Posterior cingulate gyrus (tissue), 11 donors: ENCODE results near the gene ADIG.
A peak's percentile ranks its signal among the peaks of the same experiment; 100 is the strongest.
"Not testable (repeated sequence)": the region's sequence is repeated elsewhere in the genome, so short reads cannot be mapped to it uniquely, and the experiment has no call there.

Experiments
- DNase-seq, 10 donors: peaks; one replicate each; pipeline versions ENCODE4 v3.0.0 to v3.0.0-alpha.2; 2020 to 2021; ENCODE audit warnings: mixed read lengths in 3 of 10
- intact Hi-C: fragments of 100-400 bp; cut with DNase I; formaldehyde crosslinking; loops from one replicate; pipeline ENCODE4 v1.15.1; 2023

Gene ADIG

DNA sequence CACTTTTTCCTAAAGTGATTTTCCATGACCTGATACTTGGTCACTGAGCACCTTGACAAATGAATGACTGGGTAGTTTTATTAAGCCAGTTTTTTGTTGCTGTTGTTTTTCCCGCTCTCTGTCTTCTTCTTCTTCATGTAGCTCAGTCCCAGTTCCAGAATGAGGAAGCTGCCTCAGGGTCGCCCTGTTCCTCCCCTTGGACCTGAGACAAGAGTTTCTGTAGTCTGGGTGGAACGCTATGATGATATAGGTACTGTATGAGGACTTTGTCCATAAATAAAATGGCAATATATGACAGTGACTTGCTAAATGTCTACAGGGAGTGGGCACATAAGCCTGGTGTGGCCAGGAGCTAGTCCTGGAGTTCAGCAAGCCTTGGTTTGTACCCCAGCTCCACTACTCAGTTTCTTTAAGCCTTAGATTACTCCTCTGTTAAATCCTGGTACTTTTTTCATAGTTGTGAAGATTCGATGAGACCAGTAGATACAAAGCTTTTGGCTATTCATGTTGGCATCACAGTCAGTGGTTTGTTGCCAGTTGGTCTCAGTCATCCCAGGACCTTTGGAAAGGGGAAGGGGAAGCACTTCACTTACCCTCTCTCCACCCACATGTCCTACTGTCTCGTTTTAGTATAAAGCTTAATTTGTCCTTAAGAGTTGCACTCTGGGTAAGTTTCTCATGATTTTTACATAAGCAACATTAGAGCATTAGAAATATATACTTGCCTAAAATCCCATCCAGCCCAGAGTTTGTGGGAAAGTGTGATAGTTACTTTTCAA, 11.1 kb upstream of the ADIG start:
- no peak for DNase-seq
- intact Hi-C loops, result no loop called here

DNA sequence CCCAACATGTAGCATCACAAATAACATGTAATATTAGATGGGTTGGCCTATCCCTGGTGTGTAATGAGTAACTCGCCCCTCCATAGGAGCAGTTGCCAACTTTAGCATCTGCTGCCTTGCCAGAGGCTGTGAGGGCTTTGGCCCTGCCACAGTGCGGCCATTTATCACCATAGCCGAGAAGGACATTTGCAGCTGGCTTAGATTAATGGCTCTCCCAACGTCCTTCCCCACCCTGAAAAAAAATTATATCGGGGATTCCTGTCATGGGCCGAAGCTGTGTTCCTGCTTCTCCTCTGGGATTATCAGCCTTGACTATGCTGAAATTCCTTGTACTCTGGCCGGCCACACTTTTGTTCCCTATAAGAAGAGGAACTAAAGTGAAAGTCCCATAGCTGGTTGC, 7.6 kb upstream of the ADIG start:
- intact Hi-C loops, result no loop called here

DNA sequence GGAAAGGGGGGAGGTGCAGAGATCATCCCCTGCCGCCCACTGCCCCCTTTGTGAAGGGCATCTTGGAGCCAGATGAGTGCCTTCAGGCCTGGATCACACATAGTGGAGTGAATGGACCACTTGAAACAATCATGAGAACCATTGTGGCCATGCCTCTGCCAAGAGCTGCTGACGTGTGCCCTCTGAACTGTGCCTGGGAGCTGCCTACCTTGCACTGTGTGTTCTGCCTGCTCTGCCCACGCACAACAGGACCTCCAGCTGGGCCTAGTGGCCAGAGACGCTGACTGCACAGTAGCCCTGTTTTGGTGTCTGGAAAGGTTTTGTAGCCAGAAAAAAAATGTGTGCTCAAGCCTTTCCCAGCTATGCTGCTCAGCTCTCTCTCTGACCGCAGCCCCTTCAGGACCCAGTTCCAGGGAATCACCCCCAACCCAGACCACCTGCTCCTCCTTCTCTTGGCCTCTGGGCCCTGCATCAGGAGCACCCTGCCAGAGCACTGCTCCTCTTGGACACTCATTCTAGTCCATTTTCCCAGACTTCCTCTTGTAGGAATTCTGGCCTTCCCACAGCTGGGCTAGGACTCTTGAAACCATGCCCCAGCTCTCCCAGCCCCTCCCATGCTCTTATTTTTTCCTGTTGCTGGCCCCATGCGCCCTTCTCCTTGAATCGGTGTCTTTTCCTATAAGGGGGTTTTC, 1.6 kb upstream of the ADIG start:
- intact Hi-C loops, result no loop called here

More for the DNA sequence above, 7.6 kb upstream of the ADIG start:
- peak in 2 of 10 donors; percentile 34 to 87 for DNase-seq

DNA sequence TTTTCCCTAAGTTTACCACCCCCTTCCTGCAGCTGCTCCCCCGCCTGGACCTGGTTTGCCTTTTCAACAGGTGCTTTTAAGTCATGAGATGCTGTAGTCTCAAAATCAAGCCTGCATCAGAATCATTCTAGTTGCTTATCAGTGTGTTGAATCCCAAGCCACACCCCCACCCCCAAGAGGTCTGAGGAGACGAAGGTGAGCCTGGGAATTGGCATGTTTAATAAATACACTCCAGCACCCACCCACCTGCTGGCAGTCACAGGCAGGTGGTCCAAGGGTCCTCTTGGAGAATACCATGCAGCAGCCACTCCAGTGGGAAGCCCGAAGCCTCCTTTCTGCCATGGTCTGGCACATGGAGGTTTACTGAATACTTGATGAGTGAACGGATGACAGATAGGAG, 1.1 kb upstream of the ADIG start:
- intact Hi-C loops, result no loop called here
- DNase-seq, result no peak

More for the DNA sequence above, 1.6 kb upstream of the ADIG start:
- no peak for DNase-seq

DNA sequence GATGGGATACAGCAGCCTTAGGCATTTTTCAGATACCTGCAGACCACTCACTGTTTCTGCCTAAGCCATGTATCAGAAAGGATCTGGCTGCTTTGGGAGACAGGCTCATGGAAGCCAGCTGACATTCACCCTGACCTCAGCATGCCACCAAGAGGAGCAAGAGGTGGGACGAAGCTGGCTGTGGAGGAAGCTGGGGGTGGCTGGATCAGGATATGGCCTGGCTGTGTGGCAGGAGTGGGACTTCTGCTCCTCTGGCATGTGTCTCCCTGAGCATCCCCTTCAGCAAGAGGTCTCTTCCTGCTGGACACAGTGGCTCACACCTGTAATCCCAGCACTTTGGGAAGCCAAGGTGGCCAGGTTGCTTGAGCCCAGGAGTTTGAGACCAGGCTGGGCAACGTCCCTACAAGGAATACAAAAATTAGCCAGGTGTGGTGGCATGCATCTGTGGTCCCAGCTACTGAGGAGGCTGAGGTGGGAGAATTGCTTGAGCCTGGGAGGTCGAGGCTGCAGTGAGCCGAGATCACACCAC, 897 bp downstream of the ADIG start:
- intact Hi-C loops, result no loop called here
- no peak for DNase-seq

DNA sequence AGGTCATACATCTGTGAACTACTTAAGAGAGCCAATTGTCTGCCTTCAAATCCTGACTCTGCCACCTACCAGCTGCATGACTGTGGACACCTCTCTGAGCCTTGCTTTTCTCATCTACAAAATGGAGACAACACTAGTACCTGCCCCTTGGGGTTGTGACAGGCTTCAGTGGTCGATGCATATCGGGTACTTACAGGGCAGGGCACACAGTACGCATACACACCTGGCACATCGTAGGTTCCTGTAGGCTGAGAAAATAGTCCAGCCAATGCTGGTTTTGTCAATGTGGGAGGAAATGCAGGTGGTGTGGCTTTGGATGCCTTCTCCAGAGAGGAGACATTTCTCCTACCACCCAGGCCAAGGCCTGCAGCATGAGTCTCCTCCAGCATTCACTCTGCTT, 2.3 kb downstream of the ADIG start:
- intact Hi-C loops, result no loop called here
- DNase-seq, result no peak

DNA sequence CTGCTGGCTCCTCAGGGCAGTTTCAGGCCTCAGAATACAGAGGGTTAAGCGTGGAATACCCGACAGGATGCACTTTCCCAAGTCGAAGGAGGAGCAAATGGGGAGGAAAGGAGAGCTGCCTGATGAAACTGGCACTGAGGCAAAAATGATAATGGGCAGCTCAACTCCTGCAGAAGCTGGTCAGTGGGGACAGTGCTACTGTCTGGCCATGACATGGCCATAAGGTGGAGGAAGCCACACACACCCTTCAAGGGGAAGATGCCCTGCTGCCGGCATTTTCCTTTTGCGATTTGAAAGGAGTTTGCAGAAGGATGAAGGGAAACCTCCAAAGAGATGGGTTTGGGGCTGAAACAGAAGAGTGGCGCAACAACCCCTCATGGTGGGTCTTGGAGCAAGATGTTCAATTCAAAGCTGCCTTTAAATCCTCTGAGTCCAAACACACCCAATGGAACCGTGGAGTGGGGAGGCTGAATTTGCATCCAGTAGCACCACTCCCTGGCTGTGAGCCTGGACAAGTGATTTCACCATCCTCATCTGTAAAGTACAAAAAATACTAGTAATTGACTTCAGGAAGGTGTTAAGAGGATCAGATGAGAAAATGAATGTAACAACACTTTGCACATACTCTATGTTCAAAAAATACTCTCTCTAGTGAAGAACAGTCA, 3.2 kb downstream of the ADIG start:
- intact Hi-C loops, result no loop called here
- DNase-seq, result no peak

DNA sequence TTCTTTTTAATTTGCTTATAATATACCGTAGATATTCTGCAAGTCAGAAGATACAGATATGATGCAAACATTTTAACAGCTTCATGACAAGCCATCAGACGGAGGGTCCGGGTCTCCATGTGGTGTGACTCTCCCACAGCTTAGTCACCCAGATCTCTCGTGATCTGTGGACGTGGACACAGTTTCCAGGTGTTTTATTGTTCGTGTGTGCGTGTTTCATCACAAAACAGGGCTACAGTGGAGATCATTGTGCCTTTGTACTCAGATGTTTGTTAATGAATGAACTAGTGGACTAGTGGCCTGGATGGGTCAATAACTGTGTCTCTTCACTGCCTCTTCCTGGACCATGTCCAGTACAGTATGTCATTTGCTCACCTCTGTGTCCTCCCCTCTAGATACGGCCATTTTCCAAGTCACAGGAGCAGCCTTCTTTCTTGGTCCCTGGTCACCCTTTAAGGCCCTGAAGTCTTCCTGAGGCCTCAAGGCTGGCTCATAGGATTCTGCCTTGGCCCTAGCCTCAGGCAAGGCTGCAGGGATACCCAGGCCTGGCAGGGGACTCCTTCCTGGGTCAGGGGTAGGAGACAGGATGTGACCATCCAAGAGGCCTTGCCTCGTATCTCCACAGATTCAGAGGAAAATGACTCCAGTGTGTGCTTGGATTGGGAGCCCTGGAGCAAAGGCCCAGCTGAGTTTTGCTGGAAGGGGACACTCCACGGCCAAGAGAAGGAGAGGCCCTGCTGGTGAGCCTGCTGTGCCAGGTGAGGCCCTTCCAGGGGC, 4.6 kb downstream of the ADIG start:
- no peak for DNase-seq
- intact Hi-C loops, result no loop called here

DNA sequence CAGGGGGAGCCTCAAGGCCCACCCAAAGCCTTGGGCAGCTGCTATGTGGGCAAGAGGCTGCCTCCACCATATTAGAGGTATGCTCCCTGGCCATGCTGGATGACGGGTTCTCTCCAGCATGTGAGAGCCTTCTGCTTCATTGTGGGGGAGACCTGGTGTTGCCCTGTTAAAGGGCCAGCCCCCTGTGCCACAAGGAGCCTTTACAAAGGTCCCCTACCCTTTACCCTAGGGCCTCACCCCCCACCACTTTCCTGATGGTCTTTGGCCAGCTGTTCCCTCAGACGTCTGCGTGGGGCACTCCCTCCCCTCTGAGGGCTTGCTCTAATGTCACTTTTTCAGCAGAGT, 5.2 kb downstream of the ADIG start:
- intact Hi-C loops, result no loop called here
- no peak for DNase-seq

DNA sequence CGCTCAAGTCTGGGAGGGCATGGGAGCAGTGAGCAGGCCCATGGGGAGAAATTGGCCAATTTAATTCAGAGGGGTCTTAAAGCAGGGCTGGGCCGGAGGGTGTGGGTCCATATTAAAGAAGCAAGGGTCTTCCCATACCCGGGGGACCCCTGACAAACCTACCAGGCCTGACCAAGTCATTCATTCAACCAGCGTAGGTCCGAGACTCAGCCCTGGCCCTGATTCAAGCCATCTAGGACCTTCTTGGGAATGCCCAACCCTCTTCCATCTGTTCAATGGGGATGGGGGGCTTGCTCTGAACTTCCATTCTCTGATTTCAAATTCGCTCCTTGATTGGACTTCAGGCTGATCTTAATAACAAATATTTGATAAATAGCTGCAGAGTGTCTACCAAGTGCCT, 7.3 kb downstream of the ADIG start:
- intact Hi-C loops, result no loop called here
- no peak for DNase-seq

DNA sequence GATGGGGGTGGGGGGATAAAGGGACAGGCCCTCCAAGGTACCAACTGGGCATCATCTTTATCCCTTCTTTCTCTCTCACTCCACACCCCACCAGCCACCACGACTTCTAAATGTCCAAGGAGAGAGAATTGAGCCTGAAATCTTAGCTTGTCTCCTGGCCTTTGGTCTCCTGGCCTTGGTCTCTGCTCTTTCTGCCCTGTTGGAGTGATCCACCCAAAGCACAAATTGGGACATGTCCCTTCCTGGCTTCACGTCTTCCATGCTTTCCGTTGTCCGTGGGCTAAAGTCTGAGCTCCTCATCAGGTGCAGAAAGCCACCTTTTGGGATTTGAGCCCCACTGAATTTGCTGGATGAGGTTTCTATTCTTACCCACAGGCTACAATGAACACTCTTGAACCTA, 8.4 kb downstream of the ADIG start:
- DNase-seq, result no peak
- intact Hi-C loops, result no loop called here

DNA sequence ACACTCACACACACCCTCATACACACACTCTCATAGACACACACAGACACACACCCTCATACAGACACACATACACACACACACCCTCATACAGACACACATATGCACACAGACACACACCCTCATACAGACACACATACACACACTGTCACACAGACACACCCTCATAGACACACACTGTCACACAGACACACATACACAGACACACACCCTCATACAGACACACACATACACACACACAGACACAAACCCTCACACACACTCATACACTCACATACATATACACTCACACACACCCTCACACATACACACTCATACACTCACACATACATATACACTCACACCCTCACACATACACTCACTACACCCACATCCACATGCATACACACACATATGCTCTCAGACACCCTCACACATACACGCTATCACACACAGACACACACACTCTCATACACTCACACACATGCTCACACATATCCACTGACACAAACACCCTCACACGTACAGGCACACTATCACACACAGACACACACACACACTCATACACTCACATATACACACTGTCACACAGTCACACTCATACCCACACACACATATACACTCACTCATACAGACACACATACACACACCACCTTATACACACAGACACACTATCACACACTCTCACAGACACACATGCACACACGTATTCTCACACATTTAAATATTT, 9.1 kb downstream of the ADIG start:
- DNase-seq, result no peak
- intact Hi-C loops, result no loop called here

DNA sequence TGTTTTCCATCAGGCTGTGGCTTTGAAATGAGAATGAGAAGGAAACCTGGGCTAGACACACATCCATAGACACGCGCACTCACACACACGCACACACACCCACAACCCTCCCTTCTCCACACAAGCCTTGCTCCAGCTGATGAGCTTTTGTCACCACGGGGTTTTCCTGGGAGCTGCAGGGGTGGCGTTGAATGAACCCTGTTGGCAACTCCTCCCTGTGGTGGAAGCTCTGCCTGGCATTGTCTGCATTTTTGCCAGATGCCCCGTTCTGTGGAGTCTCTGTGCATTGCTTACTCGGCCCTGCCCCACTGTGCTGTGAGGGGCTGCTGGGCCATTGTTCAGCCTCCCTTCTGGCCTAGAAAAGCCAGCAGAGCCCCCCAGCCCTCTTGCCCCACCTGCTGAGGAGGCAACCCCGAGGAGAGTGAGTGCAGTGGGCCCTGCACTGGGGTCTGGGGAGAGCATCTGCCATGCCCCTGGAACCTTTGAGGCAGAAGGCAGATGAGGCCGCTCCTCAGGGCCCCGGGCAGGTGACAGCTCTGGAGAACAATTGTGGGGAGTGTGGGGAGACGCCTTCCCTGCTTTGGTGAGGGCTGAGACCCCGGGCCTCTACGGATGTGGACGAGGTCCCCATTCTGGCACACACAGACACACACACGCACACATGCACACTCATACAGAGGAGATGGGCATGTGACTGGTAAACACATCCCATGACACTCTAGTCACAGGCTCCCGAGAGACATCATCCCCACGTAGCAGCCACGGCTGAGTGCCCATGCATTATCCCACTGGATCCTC, 9.9 kb downstream of the ADIG start:
- no peak for DNase-seq
- intact Hi-C loops, result no loop called here

DNA sequence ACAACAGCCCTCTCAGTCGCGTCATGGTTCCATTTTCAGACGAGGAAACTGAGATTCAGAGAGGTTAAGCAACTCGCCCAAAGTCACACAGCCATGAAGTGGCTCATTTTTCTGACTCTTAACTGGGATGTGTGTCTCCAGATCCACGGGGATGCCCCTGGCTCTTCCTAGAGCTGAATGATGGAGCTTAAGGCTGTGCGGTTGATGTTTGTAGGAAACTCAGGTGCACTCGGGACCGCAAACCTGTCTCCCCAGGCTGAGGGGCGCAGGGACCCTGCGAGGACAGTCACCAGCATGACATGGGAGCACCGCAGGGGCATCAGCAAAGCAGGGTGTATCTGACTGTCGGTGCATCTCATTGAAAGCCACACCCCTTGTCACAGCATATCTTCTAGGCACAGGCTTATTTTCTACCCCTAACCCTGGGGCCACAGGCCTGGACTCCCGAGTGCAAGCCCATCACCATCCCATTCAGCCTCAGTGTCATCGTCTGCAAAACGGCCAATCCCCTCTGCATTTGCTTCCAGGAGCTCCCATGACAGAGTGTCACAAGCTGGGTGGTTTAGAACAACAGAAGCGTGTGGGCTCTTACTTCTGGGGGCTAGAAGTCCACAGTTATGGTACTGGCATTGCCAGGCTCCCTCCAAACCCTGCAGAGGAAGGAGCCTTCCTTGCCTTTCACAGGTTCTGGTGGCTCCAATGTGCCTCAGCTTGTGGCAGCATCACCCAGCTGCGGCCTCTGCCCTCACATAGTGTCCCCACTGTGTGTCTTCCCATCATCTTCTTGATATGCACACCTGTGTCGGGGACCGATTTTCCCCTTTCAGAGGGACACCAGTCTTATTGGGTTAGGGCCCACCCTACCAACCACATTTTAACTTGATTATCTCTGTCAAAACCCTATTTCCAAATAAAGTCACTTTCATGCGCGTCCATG, 10.7 kb downstream of the ADIG start:
- intact Hi-C loops, result no loop called here
- no peak for DNase-seq

DNA sequence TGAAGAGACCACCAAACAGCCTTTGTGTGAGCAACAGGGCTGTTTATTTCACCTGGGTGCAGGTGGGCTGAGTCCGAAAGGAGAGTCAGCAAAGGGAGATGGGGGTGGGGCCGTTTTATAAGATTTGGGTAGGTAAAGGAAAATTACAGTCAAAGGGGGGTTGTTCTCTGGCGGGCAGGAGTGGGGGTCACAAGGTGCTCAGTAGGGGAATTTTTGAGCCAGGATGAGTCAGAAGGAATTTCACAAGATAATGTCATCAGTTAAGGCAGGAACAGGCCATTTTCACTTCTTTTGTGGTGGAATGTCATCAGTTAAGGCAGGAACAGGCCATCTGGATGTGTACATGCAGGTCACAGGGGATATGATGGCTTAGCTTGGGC, 11.4 kb downstream of the ADIG start:
- intact Hi-C loops, DNase-seq: not testable (repeated sequence)

DNA sequence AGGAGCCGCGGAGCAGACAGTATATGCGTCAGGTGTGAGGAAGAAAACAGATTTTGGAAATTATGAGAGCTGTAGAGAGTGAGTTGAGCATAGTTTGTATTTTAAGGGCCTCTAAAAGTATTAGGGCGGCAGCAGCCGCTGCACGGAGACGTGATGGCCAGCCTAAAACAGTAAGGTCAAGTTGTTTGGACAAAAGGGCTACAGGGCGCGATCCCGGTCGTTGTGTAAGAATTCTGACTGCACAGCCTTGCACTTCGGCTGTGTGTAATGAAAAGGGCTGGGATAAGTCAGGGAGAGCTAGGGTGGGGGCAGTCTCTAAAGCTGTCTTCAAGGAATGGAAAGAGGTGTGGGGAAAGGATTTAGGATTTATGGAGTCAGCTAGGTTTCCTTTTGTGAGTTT, 13.3 kb downstream of the ADIG start:
- intact Hi-C loops, DNase-seq: not testable (repeated sequence)

DNA sequence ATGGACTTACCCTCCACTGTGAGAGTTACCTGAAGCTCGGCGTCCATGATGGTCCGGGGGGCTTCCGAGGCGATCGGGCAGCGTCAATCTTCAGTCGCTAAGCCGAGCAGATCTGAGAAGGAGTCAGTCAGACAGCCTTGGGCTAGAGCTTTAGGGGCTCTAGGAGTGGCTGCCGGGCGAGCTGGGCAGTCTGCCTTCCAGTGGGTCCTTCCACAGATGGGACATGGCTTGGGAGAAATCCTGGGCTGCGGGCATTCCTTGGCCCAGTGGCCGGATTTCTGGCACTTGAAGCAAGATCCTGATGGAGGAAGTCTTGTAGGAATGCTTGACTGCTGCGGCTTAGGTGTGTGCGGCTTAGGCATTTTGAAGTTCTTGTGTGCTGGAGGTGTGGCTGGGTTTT, 14.9 kb downstream of the ADIG start:
- DNase-seq, intact Hi-C loops: not testable (repeated sequence)

DNA sequence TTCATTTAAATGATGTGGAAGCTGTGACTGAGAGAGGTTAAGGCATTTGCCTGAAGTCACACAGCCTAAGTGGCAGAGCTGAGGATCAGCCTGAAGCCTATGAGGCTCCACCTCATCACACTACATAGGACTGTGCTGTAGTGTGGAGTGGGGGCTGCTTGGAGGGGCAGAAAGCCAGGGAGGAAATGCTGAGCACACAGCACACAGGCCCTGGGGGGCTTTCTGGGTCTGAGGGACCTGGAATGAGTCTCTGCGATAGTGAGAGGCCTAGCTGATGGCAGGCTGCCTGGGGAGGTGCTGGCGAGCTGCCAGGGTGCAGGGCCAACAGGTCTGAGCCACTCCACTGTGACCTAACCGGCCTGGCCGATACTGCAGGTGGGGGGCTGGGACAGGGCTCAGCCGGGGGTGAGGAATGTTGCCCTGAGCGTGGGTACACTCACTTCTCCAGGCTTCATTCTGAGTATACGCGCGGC, 18.4 kb downstream of the ADIG start:
- intact Hi-C loops, result no loop called here
- no peak for DNase-seq
